ENCODE measurements around the gene PICK1. TPM values are rescaled to one million over a fixed set of nuclear protein-coding genes. Genes with fewer than 3 reads are reported as not detected.

The PICK1 gene
- total RNA-seq: 32.1 TPM

DNA sequence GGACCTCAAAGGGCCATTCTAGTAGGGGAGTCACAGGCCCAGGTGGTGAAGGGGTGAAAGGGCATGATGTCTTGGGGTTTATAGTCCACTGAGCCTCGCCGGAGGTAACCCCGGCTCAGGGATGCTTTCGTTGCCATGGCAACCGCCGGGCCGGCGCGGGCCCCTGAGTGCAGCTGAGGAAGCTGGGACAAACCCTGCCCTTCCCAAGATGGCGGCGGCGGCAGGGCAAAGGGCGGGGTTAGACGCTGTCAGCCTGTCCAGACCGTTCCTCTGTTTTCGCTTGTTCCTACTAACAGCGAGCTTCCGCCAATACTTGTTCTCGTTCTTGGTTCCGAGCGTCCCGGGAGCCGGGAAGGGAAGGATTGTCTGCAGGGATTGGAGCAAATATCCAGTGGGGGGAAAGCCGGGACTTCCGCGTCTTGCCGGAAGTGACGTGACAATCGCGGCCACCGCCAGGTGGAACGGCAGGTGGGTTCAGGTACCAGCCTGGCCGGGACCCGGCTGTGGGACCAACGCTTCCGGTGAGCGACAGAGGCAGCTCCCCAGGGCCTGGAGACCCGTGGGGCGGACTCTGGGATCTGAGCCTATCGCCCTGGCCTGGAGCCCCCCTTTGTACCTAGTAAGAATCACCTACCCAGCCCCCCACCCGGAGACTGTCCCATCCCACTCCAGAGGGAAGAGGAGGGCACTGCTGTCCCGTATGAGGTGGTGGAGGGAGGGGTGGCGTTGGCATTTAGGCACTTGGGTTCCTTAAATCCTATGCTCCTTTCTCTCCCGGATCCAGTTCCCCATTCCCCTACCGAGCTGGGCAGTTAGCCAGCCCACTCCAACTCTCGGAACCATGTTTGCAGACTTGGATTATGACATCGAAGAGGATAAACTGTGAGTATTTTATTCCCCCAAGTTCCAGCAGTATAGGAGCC is at the start of gene PICK1:
Gene PICK1 (plus strand): TSS at position 436 of the 923 bp plus-strand sequence. CDS start 406 bp downstream, at position 842.

DNA sequence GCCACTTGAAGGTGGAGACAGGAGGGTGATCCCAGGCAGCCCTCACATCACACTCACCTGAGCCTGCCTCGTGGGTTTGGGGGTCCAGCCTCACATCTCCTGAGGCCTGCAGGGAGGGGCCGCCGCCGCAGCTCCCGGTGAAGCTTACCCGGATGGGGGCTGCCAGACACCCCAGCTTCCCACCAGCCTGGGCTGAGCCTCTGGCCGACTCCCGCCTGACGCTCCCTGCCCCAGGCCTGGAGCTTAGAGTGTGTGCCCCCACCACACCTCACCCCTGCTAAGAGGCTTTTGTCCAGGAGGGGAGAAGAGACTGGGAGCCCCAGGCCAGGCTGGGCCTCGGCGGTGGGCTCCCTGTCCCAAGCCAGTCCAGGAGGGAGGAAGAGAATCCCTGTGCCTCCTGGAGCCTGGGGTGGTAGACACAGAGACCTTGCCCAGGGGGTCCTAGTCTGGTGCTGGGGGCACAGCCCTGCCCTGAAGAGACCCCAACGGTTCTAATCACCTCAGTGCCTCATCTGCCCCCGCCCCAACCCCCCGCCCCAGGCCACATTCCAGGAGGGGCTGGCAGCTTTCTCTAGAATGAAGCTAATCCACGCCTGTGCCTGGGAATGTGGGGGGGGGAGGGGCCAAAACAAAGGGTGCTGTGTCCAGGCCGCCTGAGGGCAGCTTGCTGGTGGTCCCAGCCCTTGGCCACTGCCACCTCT is 26.9 kb downstream of the PICK1 start, which contains the start of gene SLC16A8:
Gene SLC16A8 (minus strand): TSS at position 254 of the 701 bp plus-strand sequence. CDS start 1,311 bp downstream, outside the sequence.

DNA sequence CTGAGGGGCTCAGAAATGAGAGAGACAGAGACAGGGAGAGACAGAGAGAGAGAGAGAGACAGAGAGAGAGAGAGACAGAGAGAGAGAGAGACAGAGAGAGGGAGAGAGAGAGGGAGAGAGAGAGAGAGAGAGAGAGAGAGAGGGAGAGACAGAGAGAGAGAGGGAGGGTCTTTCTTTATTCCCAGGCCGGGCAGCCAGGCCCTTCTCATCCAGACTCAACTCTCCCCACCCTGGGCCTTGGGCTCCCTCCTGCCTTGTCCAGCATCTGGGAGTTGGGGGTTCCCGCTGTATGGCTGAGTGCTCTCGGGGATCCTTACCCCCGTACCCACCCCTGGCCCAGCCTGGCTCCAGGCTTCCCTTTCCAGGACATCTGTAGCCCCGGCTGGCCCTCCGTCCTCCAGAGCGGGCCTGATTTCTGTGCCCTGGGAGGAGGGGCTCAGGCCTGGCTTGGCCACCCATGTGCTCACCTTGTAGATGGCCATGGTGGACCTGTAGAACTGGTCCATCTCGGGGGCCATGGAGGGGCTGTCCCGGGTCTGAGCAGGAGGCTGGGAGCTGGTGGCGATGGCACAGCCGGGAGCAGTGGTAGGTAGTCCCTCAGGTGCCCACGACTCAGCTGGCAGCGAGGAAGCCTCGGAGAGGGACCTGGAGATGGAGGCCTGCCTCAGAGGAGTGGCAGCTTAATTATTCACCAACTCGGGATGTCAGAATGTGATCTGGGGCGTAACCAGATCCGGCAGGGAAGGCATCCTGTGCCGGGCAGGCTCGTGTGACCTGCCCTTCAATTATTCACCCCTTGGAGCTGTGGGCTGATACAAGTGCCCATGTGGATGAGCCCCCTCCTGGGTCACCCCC is 53.0 kb downstream of the PICK1 start, which contains the start of gene BAIAP2L2:
Gene BAIAP2L2 (minus strand): TSS at position 677 of the 855 bp plus-strand sequence. CDS start 159 bp downstream, at position 518.

Other genes starting within 250 kb of the PICK1 start
- 16.9 TPM for gene GCAT, start 249.5 kb upstream of the PICK1 start, total RNA-seq
- 0.23 TPM for gene GALR3, start 234.0 kb upstream of the PICK1 start, total RNA-seq
- 23.7 TPM for gene ANKRD54, start 213.1 kb upstream of the PICK1 start, total RNA-seq
- gene EIF3L, start 208.0 kb upstream of the PICK1 start, total RNA-seq: 592 TPM
- 26.1 TPM for gene MICALL1, start 151.1 kb upstream of the PICK1 start, total RNA-seq
- gene C22orf23, start 103.8 kb upstream of the PICK1 start, total RNA-seq: 0.64 TPM
- 32.3 TPM for gene POLR2F, start 103.7 kb upstream of the PICK1 start, total RNA-seq
- 1.9 TPM for gene SOX10, start 72.8 kb upstream of the PICK1 start, total RNA-seq
- gene SLC16A8, start 26.8 kb downstream of the PICK1 start, total RNA-seq: 2.2 TPM
- 4.5 TPM for gene BAIAP2L2, start 53.3 kb downstream of the PICK1 start, total RNA-seq
- gene PLA2G6, start 124.4 kb downstream of the PICK1 start, total RNA-seq: 45.4 TPM
- 17.2 TPM for gene MAFF, start 144.6 kb downstream of the PICK1 start, total RNA-seq
- gene TMEM184B, start 215.6 kb downstream of the PICK1 start, total RNA-seq: 52.0 TPM

Data from metanephros (tissue), 1 donor.